ENCODE data around the gene DRD2. TPM values are rescaled to one million over a fixed set of nuclear protein-coding genes. Genes with fewer than 3 reads are reported as not detected.

DRD2 gene
- total and polyA plus RNA-seq, 2 donors (not counting 3 experiments of a cell fraction or from before 2014, with no cell fraction given) = not detected

DNA sequence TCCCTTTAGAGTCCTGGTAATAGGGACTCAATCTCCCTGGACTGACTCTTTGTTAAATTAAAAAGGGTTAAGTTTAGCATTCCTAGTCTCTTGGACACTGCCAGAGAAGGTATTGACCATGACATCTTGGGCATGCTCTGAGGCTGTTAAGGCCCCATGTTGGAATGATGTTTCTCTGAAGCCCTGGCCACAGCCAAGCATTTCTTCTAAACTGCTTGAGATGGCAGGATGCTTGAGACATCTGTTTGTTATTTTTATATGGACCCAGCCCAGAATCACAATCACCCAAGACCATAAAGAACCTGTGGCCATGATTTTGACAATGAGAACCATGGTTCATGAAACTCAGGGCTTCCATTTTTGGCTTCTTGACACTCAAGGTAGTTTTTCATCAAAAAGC lies 93.1 kb downstream of the DRD2 start:
- ChIA-PET POLR2A (no interaction called here), CTCF (no interaction called here)
- Histone ChIP-seq H4K20me1 (replicated peaks; ENCODE audit: control insufficient read depth, extremely low read depth, insufficient read depth, low read length) (no peaks in the 10 kb centered on the region), H3K79me2 (ENCODE audit: control insufficient read depth, insufficient read depth, low read length) (no peaks in the 10 kb centered on the region), H3K4me3 (replicated peaks in 1 of 3; ENCODE audit: insufficient read depth in 1 of 3, low read depth in 1 of 3, low read length in 3 of 3) (no peak overlapping the region), H3K9me1 (replicated peaks; ENCODE audit: control insufficient read depth, extremely low read depth, insufficient read depth, low read length) (no peaks in the 10 kb centered on the region), H3K36me3 (ENCODE audit: control insufficient read depth in 2 of 2, extremely low read depth in 1 of 2, insufficient read depth in 2 of 2, low read length in 2 of 2) (no peaks in the 10 kb centered on the region), H3K27me3 (ENCODE audit: control insufficient read depth in 2 of 2, insufficient read depth in 2 of 2, low read length in 2 of 2) (peaks cover 0 to 3% of the 10 kb centered on the region in 2 experiments), H3K4me1 (ENCODE audit: control insufficient read depth, extremely low read depth, insufficient read depth, low read length) (peaks cover 24% of the 10 kb centered on the region), H3K4me2 (ENCODE audit: insufficient read depth, low read length) (no peak overlapping the region), H3K9me3 (replicated peaks; ENCODE audit: control insufficient read depth, insufficient read depth, low read length) (no peaks in the 10 kb centered on the region), H3K27ac (ENCODE audit: insufficient read depth, low read depth, low read length) (no peak overlapping the region), H3K9ac (replicated peaks; ENCODE audit: extremely low read depth, insufficient read depth, low read length) (no peak overlapping the region), H2AFZ (ENCODE audit: low read depth, low read length) (no peak overlapping the region)
- no peak for TF ChIP-seq POLR2AphosphoS5 (IDR thresholded peaks at IDR 0.05; ENCODE audit: insufficient read depth, low read depth, low read length)
- TF ChIP-seq GATA2 (IDR thresholded peaks at IDR 0.05; ENCODE audit: insufficient read depth, insufficient read length, low read depth, low read length) = no peak
- no peak for TF ChIP-seq MYC (IDR thresholded peaks at IDR 0.05; ENCODE audit: low read depth, low read length)
- TF ChIP-seq, protein P1, sequence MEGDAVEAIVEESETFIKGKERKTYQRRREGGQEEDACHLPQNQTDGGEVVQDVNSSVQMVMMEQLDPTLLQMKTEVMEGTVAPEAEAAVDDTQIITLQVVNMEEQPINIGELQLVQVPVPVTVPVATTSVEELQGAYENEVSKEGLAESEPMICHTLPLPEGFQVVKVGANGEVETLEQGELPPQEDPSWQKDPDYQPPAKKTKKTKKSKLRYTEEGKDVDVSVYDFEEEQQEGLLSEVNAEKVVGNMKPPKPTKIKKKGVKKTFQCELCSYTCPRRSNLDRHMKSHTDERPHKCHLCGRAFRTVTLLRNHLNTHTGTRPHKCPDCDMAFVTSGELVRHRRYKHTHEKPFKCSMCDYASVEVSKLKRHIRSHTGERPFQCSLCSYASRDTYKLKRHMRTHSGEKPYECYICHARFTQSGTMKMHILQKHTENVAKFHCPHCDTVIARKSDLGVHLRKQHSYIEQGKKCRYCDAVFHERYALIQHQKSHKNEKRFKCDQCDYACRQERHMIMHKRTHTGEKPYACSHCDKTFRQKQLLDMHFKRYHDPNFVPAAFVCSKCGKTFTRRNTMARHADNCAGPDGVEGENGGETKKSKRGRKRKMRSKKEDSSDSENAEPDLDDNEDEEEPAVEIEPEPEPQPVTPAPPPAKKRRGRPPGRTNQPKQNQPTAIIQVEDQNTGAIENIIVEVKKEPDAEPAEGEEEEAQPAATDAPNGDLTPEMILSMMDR (IDR thresholded peaks at IDR 0.05; ENCODE audit: extremely low read depth in 1 of 2, insufficient read depth in 1 of 2, low read depth in 1 of 2, low read length in 2 of 2) = no peak
- no peak for TF ChIP-seq POLR2A (IDR thresholded peaks at IDR 0.05; ENCODE audit: low read depth, low read length)
- no peak for TF ChIP-seq JUN (IDR thresholded peaks at IDR 0.05; ENCODE audit: borderline replicate concordance, insufficient read depth, insufficient read length, low read depth)
- no peak for TF ChIP-seq EZH2 (IDR thresholded peaks at IDR 0.05; ENCODE audit: borderline replicate concordance, low read depth, low read length, severe bottlenecking)
- TF ChIP-seq, protein P2, sequence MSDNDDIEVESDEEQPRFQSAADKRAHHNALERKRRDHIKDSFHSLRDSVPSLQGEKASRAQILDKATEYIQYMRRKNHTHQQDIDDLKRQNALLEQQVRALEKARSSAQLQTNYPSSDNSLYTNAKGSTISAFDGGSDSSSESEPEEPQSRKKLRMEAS (IDR thresholded peaks at IDR 0.05; ENCODE audit: insufficient read depth, insufficient read length) = no peak
- no peak for TF ChIP-seq FOS (IDR thresholded peaks at IDR 0.05; ENCODE audit: borderline replicate concordance, insufficient read depth, low read length)
- intact Hi-C loops (cut with micrococcal nuclease) (loop anchor here (10.0 kb wide), 2 partner anchors 783 to 1097 kb away; no protein-coding TSS in a partner anchor), dilution Hi-C loops (cut with MboI; ENCODE audit: extremely low pct_ligation_motif_present, low sequenced_read_pairs) (no loop called here)
- BruUV-seq (replicated peaks) = no TSS peak
- DNase-seq (ENCODE audit: low read depth, low spot score) (no peak), FAIRE-seq (no peak)

Data from endothelial cell of umbilical vein (primary cell).